Measurements from ENCODE around the gene NPFF.

NPFF gene, protein sequence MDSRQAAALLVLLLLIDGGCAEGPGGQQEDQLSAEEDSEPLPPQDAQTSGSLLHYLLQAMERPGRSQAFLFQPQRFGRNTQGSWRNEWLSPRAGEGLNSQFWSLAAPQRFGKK

DNA sequence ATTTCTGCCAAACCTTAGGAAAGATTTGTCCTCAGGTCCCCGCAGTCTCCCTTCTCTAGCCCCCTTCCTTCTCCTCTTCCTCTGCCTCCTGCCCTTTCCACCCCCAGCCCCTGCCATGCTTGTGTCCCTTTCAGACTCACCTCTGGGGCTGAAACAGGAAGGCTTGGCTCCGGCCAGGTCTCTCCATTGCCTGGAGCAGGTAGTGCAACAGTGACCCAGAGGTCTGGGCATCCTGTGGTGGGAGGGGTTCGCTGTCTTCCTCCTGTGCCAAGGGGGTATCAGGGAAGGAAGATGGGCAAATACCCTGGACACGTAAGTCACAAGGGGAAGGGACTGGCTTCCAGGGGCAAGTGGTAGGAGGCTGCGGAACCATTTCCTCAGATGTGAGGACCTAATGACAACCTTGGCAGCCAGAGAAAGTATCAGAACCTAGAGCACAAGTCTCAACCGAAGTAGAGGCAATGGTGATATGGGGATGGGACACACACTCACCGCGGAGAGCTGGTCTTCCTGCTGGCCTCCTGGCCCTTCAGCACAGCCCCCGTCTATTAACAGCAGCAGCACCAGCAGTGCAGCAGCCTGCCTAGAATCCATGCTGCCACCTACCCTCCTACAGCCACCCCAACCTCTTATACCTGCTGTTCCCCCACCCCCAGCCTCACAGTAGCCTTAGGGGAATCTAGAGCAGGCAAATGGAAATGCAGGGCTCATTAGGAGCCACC is at the start of gene NPFF:
TSS of gene NPFF (minus strand) at position 604 of the 722 bp plus-strand sequence. CDS start at position 594, 10 bp downstream.
- TF ChIP-seq, protein P1, sequence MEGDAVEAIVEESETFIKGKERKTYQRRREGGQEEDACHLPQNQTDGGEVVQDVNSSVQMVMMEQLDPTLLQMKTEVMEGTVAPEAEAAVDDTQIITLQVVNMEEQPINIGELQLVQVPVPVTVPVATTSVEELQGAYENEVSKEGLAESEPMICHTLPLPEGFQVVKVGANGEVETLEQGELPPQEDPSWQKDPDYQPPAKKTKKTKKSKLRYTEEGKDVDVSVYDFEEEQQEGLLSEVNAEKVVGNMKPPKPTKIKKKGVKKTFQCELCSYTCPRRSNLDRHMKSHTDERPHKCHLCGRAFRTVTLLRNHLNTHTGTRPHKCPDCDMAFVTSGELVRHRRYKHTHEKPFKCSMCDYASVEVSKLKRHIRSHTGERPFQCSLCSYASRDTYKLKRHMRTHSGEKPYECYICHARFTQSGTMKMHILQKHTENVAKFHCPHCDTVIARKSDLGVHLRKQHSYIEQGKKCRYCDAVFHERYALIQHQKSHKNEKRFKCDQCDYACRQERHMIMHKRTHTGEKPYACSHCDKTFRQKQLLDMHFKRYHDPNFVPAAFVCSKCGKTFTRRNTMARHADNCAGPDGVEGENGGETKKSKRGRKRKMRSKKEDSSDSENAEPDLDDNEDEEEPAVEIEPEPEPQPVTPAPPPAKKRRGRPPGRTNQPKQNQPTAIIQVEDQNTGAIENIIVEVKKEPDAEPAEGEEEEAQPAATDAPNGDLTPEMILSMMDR (IDR thresholded peaks at IDR 0.05) = no peak

GRCh38 chr12:53552361-53553327 is 45.4 kb upstream of the NPFF start:
- TF ChIP-seq, protein P1 (IDR thresholded peaks at IDR 0.05) = no peak

DNA sequence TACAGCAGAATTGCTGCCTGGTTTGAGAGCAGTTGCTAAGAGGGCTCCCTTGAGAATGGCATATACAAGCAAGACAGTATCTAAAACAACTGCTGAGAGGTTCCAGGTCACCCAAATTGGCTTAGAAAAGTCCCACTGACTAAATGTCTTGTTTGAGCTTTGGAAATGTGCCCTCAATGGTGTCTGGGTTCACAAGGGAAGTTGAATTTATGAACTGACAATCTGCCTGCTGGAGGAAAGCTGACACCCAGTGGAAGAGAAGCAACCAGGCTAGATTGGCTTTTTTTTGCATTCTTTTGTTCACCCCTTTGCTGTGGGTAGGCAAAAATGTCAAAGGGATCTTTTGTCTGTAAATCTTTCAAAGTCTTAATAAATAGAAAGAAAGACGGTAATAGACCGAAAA is 44.6 kb upstream of the NPFF start:
- TF ChIP-seq, protein P1 (IDR thresholded peaks at IDR 0.05) = no peak

GRCh38 chr12:53550595-53550994 is 43.3 kb upstream of the NPFF start:
- TF ChIP-seq, protein P1 (IDR thresholded peaks at IDR 0.05) = no peak

DNA sequence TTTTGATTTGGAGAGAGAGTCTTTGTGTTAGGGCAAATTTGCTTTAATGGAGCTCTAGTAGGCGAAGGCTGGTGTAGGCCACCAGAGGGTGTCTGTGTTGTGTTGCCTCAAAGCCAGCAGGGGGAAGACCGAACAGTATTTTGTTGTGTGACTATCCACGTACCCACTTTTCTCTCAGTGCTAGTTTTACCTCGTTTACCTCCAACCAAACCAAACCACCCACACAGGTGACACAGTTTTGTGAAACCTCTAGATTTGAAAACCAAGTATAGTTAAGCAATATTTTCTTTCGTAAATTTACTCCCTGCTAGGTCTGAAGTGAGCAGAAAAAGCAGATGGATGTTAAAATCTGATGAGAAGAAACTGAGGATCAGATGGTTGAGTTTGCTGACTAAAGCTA is 36.3 kb upstream of the NPFF start:
- TF ChIP-seq, protein P1 (IDR thresholded peaks at IDR 0.05) = peak; percentile 87

DNA sequence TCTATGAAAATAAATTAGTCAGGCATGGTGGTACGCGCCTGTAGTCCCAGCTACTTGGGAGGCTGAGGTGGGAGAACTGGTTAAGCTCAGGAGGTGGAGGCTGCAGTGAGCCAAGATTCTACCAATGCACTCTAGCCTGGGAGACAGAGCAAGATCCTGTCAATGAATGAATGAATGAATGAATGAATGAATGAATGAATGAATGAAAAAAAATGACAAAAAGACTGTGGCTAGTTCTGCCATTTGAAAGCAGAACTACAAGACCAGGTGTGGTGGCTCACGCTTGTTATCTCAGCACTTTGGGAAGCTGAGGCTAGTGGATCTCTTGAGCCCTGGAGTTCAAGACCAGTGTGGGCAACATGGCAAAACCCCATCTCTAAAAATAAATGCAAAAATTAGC is 32.2 kb upstream of the NPFF start:
- TF ChIP-seq, protein P1 (IDR thresholded peaks at IDR 0.05) = no peak

GRCh38 chr12:53538209-53538689 is 31.0 kb upstream of the NPFF start:
- TF ChIP-seq, protein P1 (IDR thresholded peaks at IDR 0.05) = no peak
